Fibroblast of lung (primary cell): ENCODE data around the gene LVRN.

Source experiments
- EZH2 ChIP-seq: IDR thresholded peaks from 2 replicates; pipeline ENCODE4 v1.5.1; 2012; ENCODE audit warnings: low read length, control low read depth, mild to moderate bottlenecking; ENCODE audit errors: missing control alignments
- TF ChIP-seq, protein P1 (sequence below), 2 donors: IDR thresholded peaks in 1 of 2; conservative IDR thresholded peaks in 1 of 2; 1 replicate in 1 of 2; 2 replicates in 1 of 2; pipeline ENCODE4 v1.5.1; 2011 to 2012; ENCODE audit warnings: low read length in 2 of 2, control low read depth in 1 of 2, inconsistent platforms in 1 of 2, low read depth in 1 of 2, mild to moderate bottlenecking in 1 of 2

DNA sequence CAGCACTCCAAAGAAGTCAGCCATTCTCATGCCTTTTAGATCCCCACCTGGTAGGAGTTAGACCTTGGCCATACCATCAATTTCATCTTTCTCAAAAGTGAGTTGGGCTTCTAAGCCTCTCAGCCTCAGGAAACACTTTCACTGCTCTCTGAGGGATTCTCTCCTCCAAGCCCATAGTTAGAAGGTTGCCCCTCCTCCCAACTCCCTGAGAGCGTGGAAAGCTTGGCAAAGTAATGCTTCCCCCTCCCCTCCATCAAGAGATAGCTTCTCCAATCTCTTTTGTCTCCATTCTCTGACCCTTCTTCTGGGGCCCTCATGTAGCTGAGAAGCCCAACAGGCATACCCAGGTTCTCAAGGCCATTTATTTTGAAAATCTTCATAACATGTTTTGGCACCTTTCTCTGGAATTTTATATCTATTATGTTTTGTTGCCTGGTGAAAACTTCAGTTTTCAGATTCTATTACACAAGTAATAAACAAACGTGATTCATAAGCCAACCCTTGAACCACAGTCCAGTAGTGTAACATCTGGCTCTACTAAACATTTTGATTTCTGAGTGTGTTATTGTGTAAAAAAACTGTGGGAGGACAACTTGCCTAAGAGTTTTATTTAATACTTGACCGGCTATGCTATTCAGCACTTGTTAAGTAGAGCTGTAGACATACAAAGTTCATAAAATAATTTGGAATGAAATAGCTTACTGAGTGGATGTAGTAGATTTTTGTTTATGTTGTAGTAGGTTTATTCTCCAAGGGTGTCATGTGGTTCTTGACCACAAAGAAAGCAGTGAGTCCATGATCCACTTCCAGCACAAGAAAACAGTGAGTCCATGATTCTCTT, 17.1 kb downstream of the LVRN start:
- no peak for TF ChIP-seq EZH2
- TF ChIP-seq, protein P1, sequence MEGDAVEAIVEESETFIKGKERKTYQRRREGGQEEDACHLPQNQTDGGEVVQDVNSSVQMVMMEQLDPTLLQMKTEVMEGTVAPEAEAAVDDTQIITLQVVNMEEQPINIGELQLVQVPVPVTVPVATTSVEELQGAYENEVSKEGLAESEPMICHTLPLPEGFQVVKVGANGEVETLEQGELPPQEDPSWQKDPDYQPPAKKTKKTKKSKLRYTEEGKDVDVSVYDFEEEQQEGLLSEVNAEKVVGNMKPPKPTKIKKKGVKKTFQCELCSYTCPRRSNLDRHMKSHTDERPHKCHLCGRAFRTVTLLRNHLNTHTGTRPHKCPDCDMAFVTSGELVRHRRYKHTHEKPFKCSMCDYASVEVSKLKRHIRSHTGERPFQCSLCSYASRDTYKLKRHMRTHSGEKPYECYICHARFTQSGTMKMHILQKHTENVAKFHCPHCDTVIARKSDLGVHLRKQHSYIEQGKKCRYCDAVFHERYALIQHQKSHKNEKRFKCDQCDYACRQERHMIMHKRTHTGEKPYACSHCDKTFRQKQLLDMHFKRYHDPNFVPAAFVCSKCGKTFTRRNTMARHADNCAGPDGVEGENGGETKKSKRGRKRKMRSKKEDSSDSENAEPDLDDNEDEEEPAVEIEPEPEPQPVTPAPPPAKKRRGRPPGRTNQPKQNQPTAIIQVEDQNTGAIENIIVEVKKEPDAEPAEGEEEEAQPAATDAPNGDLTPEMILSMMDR (conservative IDR thresholded peaks at IDR 0.05 in 1 of 2, IDR thresholded peaks at IDR 0.05 in 1 of 2; ENCODE audit: low read depth in 1 of 2, low read length in 2 of 2) = no peak
